Erythroblast (primary cell): ENCODE measurements around the gene DYNLRB1.

ENCODE experiments used
- GATA1 ChIP-seq: IDR thresholded peaks from 2 replicates; pipeline ENCODE4 v1.6.1; 2011; ENCODE audit warnings: low read depth, mild to moderate bottlenecking, control low read depth, low read length, moderate library complexity
- POLR2A ChIP-seq: IDR thresholded peaks from 2 replicates; pipeline ENCODE4 v1.6.1; 2011; ENCODE audit warnings: mild to moderate bottlenecking, low read length

DNA sequence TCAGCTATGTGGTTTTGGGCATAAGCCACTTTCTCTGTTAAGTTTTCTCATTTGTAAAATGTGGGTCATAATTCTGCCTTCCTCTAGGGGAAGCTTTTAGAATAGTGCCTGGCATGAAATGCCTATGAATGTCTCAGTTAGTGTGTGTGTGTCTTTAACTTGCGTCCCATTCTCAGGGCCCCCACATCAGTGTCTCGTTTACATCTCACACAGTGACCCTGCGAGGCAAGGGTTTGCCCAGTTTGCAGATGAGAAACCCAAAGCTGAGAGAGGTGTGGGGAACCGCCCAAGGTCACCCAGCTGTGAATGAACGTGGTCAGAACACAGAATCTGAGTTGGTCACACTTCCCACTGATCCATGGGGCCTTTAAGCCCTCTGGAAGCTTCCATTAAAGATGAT lies 14.1 kb downstream of the DYNLRB1 start:
- TF ChIP-seq POLR2A = no peak
- TF ChIP-seq GATA1 = no peak
